GM23338 (cell line): ENCODE results near the gene CTRB1. TPM values are rescaled to one million over a fixed set of nuclear protein-coding genes. Genes with fewer than 3 reads are reported as not detected.
A peak's percentile ranks its signal among the peaks of the same experiment; 100 is the strongest.

ENCODE experiments used
- ATAC-seq: fragments of 200-7000 bp; cut with Tn5 transposase; 3 replicates; pipeline ENCODE4 v1.9.1; 2020
- DNase-seq: peaks from one replicate; pipeline ENCODE4 v3.0.0-alpha.2; 2015; ENCODE audit warnings: low spot score
- H2AFZ ChIP-seq: fragments of 200-600 bp; sonication (generic); 2 replicates; pipeline ENCODE4 v1.8.0; 2016; ENCODE audit warnings: antibody characterized with exemption, mild to moderate bottlenecking, moderate library complexity
- H3F3A ChIP-seq: fragments of 200-600 bp; sonication (generic); replicated peaks from 2 replicates; pipeline ENCODE4 v1.8.0; 2017; ENCODE audit warnings: antibody characterized with exemption, mixed run types, low read depth
- H3K27ac ChIP-seq: fragments of 200-600 bp; sonication (generic); 2 replicates; pipeline ENCODE4 v1.6.1; 2016; ENCODE audit warnings: low read depth
- H3K27me3 ChIP-seq: fragments of 200-600 bp; sonication (generic); 2 replicates; pipeline ENCODE4 v1.8.0; 2016; ENCODE audit warnings: mild to moderate bottlenecking, mixed run types, moderate library complexity; ENCODE audit not compliant: insufficient read depth
- H3K36me3 ChIP-seq: fragments of 200-600 bp; sonication (generic); 2 replicates; pipeline ENCODE4 v1.8.0; 2016; ENCODE audit warnings: mild to moderate bottlenecking; ENCODE audit not compliant: insufficient read depth
- H3K4me1 ChIP-seq: fragments of 200-600 bp; sonication (generic); 2 replicates; pipeline ENCODE4 v1.8.0; 2016; ENCODE audit warnings: mild to moderate bottlenecking, moderate library complexity; ENCODE audit not compliant: insufficient read depth
- H3K4me2 ChIP-seq: fragments of 200-600 bp; sonication (generic); 2 replicates; pipeline ENCODE4 v1.7.1; 2017; ENCODE audit warnings: mixed run types
- H3K4me3 ChIP-seq: fragments of 200-600 bp; sonication (generic); 2 replicates; pipeline ENCODE4 v1.6.1; 2016; ENCODE audit warnings: mixed run types
- H3K79me2 ChIP-seq: fragments of 200-600 bp; sonication (generic); replicated peaks from 2 replicates; pipeline ENCODE4 v1.8.0; 2017; ENCODE audit warnings: mild to moderate bottlenecking; ENCODE audit not compliant: insufficient read depth
- H3K9me2 ChIP-seq: fragments of 200-600 bp; sonication (generic); 2 replicates; pipeline ENCODE4 v1.8.0; 2017; ENCODE audit not compliant: insufficient read depth
- H4K20me1 ChIP-seq: fragments of 200-600 bp; sonication (generic); replicated peaks from 2 replicates; pipeline ENCODE4 v1.8.0; 2017; ENCODE audit warnings: mild to moderate bottlenecking; ENCODE audit not compliant: insufficient read depth
- H3K27ac Mint-ChIP-seq: 2 replicates; pipeline ENCODE4 v1.8.0; 2020; ENCODE audit warnings: inconsistent platforms, mild to moderate bottlenecking, moderate library complexity, mixed read lengths
- H3K27me3 Mint-ChIP-seq: 3 replicates; pipeline ENCODE4 v1.8.0; 2022; ENCODE audit warnings: low read depth, mild to moderate bottlenecking, moderate library complexity, mixed read lengths, inconsistent platforms; ENCODE audit not compliant: insufficient read depth, poor library complexity
- H3K36me3 Mint-ChIP-seq: 3 replicates; pipeline ENCODE4 v1.8.0; 2021; ENCODE audit warnings: low read depth, mild to moderate bottlenecking, inconsistent platforms, moderate library complexity, mixed read lengths
- H3K4me1 Mint-ChIP-seq: 3 replicates; pipeline ENCODE4 v1.8.0; 2020; ENCODE audit warnings: mild to moderate bottlenecking, inconsistent platforms, mixed read lengths
- H3K4me3 Mint-ChIP-seq: 3 replicates; pipeline ENCODE4 v1.8.0; 2021; ENCODE audit warnings: moderate library complexity, mild to moderate bottlenecking, inconsistent platforms, mixed read lengths
- H3K9me3 Mint-ChIP-seq: 3 replicates; pipeline ENCODE4 v1.8.0; 2020; ENCODE audit warnings: moderate library complexity, mild to moderate bottlenecking, inconsistent platforms, mixed read lengths
- CTCF ChIP-seq, 2 experiments: fragments of 200-600 bp in 1 of 2; sonication (generic) in 1 of 2; conservative IDR thresholded peaks; 2 replicates each; pipeline versions ENCODE4 v1.5.1 to v1.6.1; 2016 to 2017; ENCODE audit warnings: antibody characterized with exemption in 2 of 2, low read depth in 2 of 2, mild to moderate bottlenecking in 2 of 2, moderate library complexity in 1 of 2
- JUNB ChIP-seq: IDR thresholded peaks from one replicate; pipeline ENCODE4 v1.6.1; 2016; ENCODE audit warnings: antibody characterized with exemption; ENCODE audit not compliant: unreplicated experiment
- ZNF114 ChIP-seq: fragments of 250-450 bp; sonication (Bioruptor Pico); IDR thresholded peaks from 2 replicates; pipeline ENCODE4 v1.5.0; 2020; ENCODE audit warnings: mild to moderate bottlenecking, moderate library complexity
- ZNF331 ChIP-seq: fragments of 250-450 bp; sonication (Bioruptor Pico); IDR thresholded peaks from 2 replicates; pipeline ENCODE4 v1.5.0; 2020; ENCODE audit warnings: low read depth, mild to moderate bottlenecking, moderate library complexity
- ZNF462 ChIP-seq: fragments of 250-450 bp; sonication (Bioruptor Pico); IDR thresholded peaks from 2 replicates; pipeline ENCODE4 v1.5.0; 2020; ENCODE audit warnings: mild to moderate bottlenecking, moderate library complexity
- polyA plus RNA-seq: library from polyadenylated mRNA; unstranded; fragments of >200 nt; fragmentation: Nextera tagmentation; extraction: Ambion mirVana; gene quantifications from 2 replicates; pipeline ENCODE4 v1.2.1, GENCODE V29; 2016
- total RNA-seq: library from RNA; depleted of rRNA; stranded (reverse); fragments of >200 nt; shearing (Covaris generic); gene quantifications from 2 replicates; pipeline ENCODE4 v1.2.3, GENCODE V29; 2014

CTRB1 gene
- total and polyA plus RNA-seq, 2 experiments from 2014 or later, result not detected

GRCh38 chr16:75256059-75256571 lies 37.3 kb downstream of the CTRB1 start:
- H3K4me3 ChIP-seq, result peak overlapping the region; percentile 35; the same call in 1 of the 2 replicates

More at GRCh38 chr16:75256059-75256571, 37.3 kb downstream of the CTRB1 start:
- H3K4me3 Mint-ChIP-seq, result peak overlapping the region; percentile 13; the same call in 1 of the 3 replicates
- H3K4me1 ChIP-seq, result peaks cover 72% of the 10 kb centered on the region
- TF ChIP-seq CTCF (conservative IDR thresholded peaks at IDR 0.05; ENCODE audit: low read depth in 2 of 2), result peak; percentile 9 to 31; a peak in 1 of 4 replicates
- no peak for TF ChIP-seq ZNF462 (CRISPR knock-in tag)
- TF ChIP-seq JUNB, result no peak
- TF ChIP-seq ZNF114, result no peak
- TF ChIP-seq ZNF331 (CRISPR knock-in tag), result no peak
- peak overlapping the region; percentile 100 for H3K27ac ChIP-seq
- H3K9me2 ChIP-seq, result no peaks in the 10 kb centered on the region
- no peak overlapping the region for H2AFZ ChIP-seq
- ATAC-seq (peak; percentile 4), DNase-seq (peak; percentile 67)
- peaks cover 80% of the 10 kb centered on the region for H3K79me2 ChIP-seq
- peak overlapping the region; percentile 97 for H3K27ac Mint-ChIP-seq
- no peaks in the 10 kb centered on the region for H3K36me3 ChIP-seq
- peaks cover 77% of the 10 kb centered on the region for H3K4me1 Mint-ChIP-seq
- no peaks in the 10 kb centered on the region for H3K9me3 Mint-ChIP-seq
- peaks cover 23% of the 10 kb centered on the region for H4K20me1 ChIP-seq
- peaks cover 4% of the 10 kb centered on the region; the same call in 1 of the 3 replicates for H3K36me3 Mint-ChIP-seq
- peak overlapping the region; percentile 62 for H3K4me2 ChIP-seq
- no peaks in the 10 kb centered on the region for H3K27me3 ChIP-seq
- H3F3A ChIP-seq, result peaks cover 34% of the 10 kb centered on the region
- H3K27me3 Mint-ChIP-seq, result peaks cover 17% of the 10 kb centered on the region
